HG03280 (cell line): ENCODE results near the gene UNC45B.
"Not testable (repeated sequence)": the region's sequence is repeated elsewhere in the genome, so short reads cannot be mapped to it uniquely, and the experiment has no call there.

Source experiments
- ATAC-seq: cut with Tn5 transposase; IDR thresholded peaks from one replicate; pipeline ENCODE4 v1.9.1; 2021; ENCODE audit warnings: mild to moderate bottlenecking, moderate library complexity; ENCODE audit not compliant: unreplicated experiment

The UNC45B gene

DNA sequence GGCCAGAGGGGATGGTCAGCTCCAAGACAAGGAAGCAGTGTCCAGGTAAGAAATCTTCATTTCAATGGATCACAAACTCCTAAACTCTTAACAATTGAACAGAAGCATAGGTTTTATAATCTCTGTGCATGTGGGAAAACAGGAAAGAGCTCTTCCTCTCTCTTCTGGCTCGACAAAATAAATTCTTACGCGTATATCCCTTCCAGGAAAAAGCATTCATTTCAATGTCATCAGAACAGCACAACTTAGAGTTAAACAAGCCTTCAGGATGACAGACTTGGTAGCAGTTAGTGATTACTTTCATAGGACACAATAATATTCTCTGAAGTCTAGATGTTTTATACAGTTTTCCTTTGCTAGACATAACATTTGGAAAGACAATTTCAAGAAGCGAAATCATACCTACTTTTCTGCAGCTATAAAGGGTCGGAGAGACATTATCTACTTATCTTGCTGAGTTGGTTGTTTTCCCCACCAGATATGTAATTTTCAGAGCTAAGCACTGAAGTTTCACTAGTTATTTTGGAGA lies 65.9 kb downstream of the UNC45B start:
- no peak for ATAC-seq

GRCh38 chr17:35214192-35214591 lies 66.6 kb downstream of the UNC45B start:
- no peak for ATAC-seq

GRCh38 chr17:35214631-35215273 lies 67.1 kb downstream of the UNC45B start:
- ATAC-seq: no peak

DNA sequence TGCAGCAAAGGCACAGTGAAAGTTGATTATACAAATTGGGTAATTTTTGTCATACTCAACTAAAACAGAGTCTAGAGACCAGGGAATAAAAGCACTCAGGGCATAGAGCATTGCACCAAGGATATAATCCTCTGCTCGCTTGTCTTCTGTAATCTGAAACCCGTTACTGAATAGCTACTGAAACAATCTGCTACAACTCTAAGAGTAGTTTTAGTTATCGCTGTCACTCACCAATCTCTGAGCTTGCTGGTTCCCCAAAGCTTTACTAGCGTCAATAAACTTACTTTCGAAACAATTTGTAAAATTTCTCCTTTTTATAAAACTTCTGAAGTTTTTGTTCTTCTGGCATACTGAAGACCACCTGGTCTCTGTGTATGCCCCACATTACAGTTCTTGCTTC lies 69.5 kb downstream of the UNC45B start:
- no peak for ATAC-seq

GRCh38 chr17:35218915-35219314 lies 71.3 kb downstream of the UNC45B start:
- no peak for ATAC-seq

DNA sequence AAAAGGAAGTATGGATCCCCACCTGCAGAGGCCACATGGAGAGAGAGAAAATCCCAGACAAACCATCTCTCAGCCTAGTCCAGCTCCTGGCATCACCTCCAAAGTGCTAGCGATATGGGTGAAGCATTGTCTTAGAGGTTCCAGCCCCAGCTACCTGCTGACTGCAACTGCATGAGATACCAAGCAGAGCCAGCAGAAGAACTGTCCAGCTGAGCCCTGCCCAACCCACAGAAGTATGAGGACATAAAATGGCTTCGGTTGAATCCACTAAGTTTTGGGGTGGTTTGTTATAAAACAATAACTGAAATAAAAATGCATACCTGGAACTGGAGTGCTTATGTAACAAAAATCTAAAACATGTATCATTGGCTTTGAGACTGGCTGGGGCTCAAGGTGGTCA lies 74.8 kb downstream of the UNC45B start:
- no peak for ATAC-seq

DNA sequence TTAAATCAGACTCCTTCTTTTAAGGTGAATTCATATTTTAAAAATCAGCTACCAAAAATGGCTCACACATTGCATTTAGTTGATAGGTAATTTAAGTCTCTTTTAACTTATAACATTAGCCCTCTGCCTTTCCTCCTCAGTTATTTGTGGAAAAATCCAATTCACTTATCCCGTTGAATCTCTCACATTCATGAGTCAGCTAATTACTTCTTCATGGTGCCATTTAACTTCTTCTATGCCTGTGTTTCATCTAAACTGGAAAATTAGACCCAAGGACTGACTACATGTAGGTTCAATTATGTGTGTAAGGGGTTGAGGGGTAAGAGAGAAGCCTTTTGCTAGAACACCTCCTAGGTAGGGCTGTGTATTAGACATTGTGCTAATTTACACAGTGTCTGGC lies 76.8 kb downstream of the UNC45B start:
- no peak for ATAC-seq

GRCh38 chr17:35227546-35227945 lies 79.9 kb downstream of the UNC45B start:
- ATAC-seq: no peak

DNA sequence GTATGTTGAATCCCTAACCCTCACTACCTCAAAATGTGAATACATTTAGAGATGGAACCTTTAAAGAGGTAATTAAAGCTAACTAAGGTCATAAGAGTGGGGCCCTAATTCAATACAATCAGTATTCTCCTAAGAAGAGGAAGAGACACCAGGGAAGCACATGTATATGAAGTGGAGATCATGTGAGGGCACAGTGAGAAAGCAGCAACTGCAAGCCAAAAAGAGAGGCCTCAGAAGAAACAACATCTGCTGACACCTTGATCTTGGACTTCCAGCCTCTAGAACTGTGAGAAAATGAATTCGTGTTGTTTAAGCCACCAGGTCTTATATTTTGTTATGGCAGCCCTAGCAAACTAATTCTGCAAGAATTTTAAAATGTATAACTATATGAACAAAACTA lies 82.0 kb downstream of the UNC45B start:
- no peak for ATAC-seq

DNA sequence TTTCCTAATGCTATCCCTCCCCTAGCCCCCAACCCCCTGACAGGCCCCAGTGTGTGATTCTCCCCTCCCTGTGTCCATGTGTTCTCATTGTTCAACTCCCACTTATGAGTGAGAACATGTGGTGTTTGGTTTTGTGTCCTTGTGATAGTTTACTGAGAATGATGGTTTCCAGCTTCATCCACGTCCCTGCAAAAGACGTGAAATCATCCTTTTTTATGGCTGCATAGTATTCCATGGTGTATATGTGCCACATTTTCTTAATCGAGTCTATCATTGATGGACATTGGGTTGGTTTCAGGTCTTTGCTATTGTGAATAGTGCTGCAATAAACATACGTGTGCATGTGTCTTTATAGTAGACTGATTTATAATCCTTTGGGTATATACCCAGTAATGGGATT lies 86.7 kb downstream of the UNC45B start:
- ATAC-seq: not testable (repeated sequence)

DNA sequence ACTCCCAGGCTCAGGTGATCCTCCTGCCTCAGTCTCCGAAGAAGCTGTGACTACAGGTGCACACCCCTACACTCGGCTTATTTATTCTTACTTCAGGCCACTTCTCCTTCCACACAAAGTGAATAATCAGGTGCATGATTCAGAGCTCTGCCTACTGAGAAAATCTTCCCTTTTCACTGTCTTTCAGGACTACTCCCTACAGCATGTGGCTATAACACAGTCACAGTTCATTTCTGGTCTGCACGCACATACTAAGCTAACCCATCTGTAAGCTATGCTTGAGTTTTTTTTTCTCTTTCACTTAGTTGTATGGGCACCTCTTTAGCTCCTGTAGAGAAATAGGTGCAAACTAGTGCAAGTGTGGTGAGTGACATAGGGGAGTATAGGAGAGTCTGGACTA lies 87.7 kb downstream of the UNC45B start:
- ATAC-seq: no peak

- ATAC-seq: no peak
Observed at GRCh38 chr17:35235917-35236316, 88.3 kb downstream of the UNC45B start.

DNA sequence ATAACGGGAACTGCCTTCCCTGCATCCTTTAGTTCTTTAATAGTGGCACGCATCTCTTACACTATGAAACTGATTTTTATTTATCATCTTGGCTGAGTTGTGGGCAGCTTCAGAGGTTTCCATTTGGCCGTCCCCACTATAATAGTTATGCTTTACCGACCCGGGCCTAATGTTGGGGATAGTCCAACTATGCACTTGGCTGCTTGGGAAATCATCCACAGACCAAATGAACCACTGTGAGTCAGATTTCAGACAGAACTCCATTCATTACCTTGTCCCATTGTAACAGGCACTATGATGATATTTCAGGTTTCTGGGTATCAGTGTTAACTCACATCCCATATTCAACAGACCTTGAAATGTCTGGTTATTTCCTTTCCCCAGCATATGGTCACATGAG lies 89.2 kb downstream of the UNC45B start:
- no peak for ATAC-seq

GRCh38 chr17:35238821-35239220 lies 91.2 kb downstream of the UNC45B start:
- ATAC-seq: no peak
